ENCODE measurements around the gene CLASP1.
"Not testable (repeated sequence)": the region's sequence is repeated elsewhere in the genome, so short reads cannot be mapped to it uniquely, and the experiment has no call there.

GRCh38 chr2:121313701-121314100, 335.6 kb downstream of the CLASP1 start:
- not testable (repeated sequence) for TF ChIP-seq EZH2 (IDR thresholded peaks at IDR 0.05; ENCODE audit: borderline replicate concordance, low read length)
- TF ChIP-seq, protein P1, sequence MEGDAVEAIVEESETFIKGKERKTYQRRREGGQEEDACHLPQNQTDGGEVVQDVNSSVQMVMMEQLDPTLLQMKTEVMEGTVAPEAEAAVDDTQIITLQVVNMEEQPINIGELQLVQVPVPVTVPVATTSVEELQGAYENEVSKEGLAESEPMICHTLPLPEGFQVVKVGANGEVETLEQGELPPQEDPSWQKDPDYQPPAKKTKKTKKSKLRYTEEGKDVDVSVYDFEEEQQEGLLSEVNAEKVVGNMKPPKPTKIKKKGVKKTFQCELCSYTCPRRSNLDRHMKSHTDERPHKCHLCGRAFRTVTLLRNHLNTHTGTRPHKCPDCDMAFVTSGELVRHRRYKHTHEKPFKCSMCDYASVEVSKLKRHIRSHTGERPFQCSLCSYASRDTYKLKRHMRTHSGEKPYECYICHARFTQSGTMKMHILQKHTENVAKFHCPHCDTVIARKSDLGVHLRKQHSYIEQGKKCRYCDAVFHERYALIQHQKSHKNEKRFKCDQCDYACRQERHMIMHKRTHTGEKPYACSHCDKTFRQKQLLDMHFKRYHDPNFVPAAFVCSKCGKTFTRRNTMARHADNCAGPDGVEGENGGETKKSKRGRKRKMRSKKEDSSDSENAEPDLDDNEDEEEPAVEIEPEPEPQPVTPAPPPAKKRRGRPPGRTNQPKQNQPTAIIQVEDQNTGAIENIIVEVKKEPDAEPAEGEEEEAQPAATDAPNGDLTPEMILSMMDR (IDR thresholded peaks at IDR 0.05; ENCODE audit: low read length) = not testable (repeated sequence)

All from OCI-LY1 (cell line).